Stimulated activated CD8-positive, alpha-beta memory T cell treated with anti-CD3 and anti-CD28 coated beads, Interleukin-15, amount 100 ng/mL, for 1 hour (primary cell): ENCODE results near the gene ATP8B4.

Experiments
- DNase-seq: peaks from one replicate; pipeline ENCODE4 v3.0.0-alpha.2; 2020; ENCODE audit warnings: low read depth

Gene ATP8B4

DNA sequence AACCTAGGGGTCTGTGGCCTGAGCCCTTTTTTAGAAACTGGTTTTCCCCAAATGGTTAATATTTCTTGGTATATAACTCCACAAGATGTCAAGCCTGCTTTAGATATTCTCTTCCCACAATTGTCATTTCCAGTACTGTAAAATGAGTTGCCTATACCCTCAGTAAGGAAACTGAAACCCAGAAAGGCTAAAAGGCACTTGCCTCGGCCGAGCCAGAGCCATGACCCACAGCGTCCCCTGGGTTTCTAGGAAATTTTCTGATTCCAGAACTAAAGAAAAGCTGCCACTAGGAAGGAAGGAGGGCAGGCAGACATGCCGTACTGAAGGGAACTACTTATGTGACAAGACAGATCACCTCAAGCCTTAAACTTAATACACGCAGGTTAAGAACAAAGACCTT, 59.1 kb downstream of the ATP8B4 start:
- no peak for DNase-seq

DNA sequence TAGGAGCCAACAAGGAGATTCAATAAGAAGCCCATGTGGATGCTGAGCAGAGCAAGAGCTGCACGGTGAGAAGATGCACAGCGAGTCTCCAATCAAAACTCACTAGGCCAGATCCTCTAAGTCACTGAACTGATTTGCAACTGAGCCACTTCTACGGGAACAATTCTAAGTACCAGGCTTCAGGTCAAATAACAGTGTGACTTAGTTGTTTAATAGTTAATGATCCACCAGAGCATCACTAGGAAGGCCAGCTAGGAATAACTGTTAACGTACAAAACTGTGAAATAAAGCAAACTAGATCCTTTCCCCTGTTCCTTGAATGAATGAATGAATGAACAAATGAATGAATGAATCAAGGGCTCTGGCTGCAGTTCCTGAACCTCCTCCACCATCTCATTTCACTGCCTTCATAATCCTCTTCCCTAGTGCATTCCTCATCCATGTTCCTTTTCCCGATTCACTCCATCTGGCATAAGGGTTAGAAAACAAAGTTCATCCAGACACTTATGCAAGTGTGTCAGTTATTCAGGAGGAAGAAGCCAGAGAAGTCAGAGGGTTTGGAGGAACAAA, 59.7 kb downstream of the ATP8B4 start:
- no peak for DNase-seq

DNA sequence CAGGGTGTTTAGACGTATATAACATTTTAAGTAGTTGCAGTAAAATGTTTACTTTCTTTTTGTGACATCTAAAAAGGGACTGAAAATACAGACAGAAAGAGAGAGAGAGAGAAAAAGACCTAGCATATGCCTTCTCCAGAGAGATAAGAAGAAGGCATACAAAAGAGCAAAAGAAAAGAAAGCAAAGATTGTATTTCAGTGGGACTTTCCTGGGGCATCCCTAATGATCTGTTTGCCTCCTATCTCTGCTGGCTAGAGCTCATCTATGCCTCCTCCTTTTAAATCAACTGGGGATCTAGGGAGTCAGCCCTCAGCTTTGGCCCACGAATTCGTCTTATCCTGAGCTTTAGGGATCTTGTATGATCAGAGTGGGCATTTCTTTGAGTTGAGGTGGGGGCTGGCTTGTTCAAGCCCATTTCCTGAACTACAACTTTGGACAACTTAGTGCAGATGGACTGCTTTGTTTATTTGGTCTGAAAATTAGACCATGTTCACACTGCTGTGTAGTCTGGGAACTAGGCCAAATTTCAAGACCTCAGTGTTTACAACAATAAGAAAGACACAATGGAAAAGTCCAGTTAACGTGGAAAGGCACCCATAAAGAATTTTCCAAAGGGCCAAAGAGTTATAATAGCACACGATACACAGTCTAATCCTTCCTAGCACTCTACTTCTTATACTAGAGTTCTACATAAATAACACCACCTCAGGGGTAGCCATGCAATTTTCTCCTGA, 61.0 kb downstream of the ATP8B4 start:
- no peak for DNase-seq

DNA sequence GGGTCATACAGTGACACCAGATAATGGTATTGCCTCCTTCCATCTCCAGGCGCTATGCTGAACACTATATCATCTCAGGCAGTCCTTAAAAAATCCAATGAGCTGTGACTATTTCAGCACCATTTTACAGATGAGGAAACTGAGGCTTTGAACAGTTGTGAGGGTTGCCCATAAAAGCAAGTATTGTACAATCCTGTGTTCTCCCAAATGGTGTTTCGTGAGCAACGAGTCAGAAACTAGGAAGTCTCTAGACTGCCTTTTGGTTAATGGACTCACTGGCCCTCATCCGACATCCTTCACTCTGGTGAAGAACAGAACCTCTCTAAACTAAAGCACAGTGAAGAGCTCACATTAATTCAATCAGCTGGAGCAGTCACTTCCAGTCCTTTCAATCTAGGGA, 61.8 kb downstream of the ATP8B4 start:
- DNase-seq: no peak

DNA sequence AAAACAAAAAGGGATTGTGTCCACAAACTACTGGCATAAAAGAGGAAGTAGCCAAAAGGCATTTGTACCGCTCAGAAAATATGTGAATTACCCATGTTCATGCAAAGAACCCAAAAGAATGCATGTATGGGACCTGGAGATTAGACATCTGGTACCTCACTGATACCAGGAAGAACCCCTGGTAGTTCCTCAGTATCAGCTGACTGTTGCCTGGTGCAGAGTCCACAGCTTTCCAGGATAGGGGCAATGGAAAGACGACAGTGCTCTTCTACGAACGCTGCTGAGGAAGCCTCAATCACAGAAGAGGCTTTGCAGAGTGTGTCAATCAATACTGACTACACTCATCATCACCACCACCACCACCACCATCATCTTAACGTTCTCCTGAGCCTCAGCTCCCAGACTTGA, 63.3 kb downstream of the ATP8B4 start:
- no peak for DNase-seq

DNA sequence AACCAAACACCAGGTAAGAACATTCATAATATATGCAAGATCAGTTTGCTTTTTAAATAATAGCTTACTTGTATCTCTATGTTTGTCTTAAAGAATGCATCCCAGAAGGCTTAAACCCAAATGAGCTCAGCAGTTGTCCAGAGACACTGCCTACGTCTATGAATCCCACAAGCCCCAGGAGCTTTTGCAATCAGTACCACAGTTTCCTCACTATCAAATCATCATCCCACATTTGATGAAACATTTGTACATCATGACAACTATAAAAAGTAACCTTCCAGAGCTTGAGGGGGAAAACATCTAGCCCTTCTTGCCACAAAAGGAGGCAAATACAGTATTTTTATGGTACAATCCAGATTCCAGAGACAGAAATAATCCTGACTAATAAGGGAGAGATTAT, 63.7 kb downstream of the ATP8B4 start:
- DNase-seq: no peak

DNA sequence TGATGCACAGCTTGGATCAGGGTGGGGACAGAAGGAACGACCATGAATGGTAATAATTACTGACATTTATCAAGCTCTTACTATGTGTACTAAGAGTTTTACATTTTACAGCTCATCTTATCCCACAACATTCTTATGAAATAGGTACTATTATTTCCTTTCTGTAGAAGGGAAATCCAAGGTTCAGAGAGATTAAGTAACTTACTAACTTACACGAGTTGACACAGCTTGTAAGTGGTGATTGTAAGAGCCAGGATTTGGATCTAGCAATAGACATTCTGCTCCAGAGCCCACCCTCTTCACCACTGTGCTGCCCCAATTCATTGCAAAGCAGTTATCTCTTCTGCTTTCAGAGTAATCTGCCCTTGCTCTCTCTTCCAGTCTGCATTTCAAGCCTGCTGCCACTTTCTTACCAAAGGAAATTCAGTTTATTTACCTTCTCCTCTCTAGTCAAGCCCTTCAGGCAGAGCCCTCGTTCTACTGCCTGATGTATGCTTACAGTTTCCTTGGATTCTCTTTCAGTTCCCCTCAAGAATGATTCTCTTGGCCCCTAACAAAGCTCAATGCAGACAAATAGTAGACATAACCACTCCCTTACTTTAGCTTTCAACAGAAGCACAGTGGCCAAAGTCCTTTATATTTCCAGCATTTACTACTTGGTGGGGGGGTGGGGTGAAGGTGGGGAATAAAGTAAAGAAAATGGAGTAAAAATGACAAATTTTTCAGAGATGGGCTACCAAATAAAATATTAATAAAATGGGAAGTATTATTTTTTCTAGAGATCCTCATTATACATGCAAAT, 65.8 kb downstream of the ATP8B4 start:
- no peak for DNase-seq

DNA sequence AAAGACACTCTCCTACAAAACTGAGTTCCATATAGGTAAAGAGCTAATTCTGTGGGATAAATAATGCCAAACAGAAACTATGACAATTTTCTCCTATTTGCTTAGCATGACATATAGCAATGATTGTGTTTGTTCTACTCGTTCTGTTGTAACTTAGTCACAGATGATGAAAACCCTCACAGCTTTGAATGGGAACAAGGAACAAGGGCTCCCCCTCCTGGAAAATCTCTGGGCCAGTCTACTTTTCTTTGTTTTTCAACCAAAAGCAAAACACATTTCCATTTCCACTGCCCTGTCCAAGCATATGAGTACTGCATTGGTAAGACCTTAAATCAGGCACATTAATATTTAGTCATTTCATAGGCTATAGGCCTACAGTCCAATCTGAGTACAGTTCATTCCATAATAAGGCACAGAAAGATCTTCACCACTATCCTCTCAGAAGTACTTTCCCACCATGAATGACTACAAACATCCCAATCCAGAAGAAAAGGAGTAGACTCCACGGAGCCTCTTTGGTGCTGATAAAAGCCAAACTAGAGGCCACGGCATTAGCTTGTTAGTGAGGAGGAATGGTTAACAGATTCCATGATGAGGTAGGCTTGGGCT, 67.1 kb downstream of the ATP8B4 start:
- no peak for DNase-seq

DNA sequence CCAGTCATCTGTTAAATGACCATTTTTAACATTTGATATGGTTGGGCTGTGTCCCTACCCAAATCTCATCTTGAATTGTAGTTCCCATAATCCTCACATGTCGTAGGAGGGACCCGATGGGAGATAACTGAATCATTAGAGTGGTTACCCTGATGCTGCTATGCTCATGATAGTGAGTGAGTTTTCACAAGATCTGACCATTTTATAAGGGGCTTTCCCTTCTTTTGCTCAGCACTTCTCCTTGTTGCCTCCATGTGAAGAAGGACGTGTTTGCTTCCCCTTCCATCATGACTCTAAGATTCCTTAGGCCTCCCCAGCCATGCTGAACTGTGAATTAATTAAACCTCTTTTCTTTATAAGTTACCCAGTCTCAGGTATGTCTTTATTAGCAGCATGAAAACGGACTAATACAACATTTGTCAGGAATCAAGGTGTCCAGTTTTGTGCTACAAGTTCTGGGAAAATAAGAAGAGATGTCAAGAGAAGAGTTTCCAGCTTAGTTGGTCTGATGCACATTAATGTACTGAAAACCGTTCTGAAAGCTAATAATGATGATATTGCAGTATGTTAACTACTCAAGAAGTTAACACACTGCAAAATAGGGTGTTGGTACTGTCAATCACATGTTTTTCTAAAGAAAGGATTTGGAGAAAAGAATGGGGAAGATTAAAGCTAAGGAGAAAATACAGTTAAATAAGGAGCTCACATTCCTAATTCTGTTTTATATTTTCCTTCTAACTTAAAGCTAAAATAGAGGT, 67.9 kb downstream of the ATP8B4 start:
- DNase-seq: no peak

DNA sequence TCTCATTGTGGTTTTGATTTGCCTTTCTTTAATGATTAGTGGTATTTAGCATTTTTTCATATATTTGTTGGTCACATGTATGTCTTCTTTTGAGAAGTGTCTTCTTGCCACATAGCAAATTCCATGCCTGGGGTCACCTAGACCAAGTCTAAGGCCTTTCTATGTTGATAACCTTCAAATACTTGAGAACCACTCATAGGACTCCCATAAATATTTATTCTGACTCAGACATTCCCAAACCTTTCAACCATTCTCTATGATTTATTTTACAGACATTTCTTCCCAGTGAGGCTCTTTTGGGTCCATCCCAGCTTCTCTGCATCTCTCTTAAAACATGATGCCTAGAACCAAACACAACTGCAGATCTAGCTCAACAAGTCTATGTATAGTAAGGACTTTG, 69.2 kb downstream of the ATP8B4 start:
- no peak for DNase-seq

DNA sequence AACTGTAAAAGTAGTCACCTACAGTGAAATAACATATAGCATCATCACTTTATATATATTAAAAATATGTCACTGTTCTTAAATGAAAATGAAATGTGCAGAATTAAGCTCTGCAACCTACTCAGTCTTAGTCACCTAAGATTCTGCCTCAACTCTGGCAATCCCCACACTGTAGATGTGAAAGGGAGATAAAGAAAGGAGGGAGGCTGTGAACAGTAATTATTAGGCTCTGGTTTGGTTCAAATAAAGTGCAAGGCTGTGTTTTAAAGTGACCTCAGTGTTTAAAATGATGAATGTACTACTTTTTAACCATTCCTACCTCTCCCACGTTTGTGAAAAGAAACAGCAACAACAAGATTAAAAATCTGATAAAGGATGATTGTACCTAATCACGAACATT, 72.2 kb downstream of the ATP8B4 start:
- DNase-seq: no peak

DNA sequence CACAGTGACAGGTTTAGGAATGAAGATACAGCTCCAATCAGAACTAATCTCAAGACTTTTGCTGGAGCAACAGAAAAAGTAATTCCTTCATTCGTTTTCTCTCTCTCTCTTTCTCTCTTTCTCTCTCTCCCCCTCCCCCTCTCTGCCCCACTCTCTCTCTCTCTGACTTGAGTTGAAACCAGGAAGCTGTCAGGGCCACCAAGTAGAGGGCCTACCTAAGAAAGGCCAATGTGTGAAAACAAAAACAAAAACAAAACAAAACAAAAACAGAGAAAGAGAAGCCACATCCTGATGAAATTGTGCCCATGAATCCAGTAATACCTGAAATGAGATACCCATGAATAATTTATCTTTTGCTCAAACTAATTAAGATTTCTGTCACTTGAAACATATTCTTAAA, 72.9 kb downstream of the ATP8B4 start:
- no peak for DNase-seq

DNA sequence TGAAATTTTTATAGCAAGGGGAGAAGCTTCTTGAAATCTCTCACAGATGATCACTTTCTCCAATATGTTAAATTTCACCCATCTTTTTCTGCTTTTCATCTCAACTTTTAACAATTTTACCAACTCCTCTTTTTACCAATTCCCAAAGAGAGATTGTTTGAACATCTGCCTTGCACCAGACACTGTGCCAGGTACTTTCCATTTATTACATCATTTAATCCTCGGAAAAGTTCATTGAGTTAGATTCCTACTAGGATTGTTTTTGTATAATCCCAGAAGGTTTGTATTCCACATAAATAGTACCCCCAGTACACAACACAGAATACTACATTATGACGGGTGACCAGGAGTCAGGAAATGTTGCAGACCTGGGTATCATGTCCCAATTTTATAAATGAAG, 74.1 kb downstream of the ATP8B4 start:
- DNase-seq: no peak

DNA sequence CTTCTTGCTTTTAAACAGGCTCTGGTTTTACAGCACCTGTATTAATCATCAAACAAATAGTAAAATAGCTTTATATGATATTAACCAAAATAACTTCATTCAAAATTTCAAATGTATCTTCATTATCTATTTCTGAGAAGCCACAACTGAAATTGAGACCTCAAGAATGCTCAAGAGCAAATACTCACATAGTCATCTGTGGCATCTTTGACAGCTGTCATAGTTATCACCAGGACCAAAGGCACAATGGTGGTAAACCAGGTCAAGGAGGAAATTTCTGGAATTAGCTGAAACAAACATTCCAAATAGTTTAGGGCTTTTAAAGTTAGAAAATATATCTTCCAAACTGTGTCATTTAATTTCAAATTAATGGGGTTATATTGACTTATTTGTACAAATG, 74.6 kb downstream of the ATP8B4 start:
- no peak for DNase-seq

DNA sequence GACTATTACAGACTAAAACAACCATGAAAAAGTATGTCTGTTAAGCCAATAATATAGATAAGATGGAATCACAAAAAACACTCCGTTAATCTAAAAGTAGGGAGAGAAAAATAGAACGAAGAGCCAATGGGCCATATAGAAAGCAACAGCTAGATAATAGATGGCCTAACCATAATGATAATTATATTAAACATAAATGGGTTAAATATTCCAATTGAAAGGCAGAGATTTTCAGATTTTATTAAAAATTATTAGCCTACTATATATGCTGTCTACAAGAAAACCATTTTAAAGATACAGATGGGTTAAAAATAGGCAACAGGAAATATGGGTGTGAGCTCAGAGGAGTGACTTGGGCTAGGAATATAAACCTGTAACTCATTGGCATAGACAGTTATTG, 76.3 kb downstream of the ATP8B4 start:
- DNase-seq: no peak

DNA sequence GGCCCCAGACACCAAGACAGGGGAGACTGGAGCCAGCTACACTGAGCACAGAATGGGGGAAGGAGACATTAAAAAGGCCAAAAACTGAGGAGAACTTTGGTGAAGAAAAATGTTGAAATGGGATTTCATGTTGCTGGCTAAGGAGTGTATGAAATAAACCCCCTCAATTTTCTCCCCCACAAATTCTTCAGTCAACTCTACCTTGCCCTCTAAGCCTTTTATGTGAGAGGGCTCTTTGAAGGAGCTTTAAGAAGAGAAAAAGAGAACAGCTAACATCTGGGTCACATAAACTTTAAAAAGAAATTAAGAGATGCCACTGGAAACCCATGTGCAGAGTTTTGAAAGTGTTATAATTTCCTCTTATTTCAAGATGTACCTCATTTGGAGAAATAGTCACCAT, 88.6 kb downstream of the ATP8B4 start:
- DNase-seq: no peak

DNA sequence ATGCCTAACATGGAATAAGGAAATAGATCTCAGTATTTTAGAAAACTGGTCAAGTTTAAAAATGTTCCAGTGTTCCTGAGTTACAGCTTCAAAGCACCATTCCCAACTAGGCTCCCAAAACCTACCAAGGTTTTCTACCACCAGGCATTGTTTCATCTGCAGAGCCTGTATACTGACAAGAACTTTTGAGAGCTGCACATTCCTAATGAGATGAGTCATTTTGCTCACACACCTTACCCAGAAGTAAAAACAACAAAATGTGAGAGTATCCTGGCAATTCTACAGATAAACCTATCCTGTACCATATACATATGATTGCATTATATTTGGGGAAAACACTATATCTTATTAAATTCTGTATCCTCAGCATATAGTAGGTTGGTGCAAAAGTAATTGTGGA, 90.7 kb downstream of the ATP8B4 start:
- no peak for DNase-seq

DNA sequence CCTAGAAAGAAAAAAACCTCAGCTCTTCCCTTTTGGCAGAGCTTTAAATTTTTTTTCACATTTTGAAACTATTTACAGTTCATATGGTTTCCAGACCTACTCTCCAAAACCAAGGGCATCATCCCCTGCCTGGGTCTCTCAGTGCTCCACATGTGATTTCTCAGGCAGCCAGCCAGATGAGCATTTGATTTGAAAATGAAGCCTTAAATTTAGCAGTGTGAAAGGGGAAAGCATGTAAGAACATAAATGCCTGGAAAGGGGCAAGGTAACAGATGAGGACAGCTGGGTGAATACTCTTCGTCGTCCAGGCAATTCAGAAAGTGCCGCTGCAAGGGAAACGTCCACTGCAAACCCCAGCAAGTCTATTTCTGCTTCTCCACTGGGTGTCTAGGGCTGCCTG, 94.8 kb downstream of the ATP8B4 start:
- DNase-seq: no peak

DNA sequence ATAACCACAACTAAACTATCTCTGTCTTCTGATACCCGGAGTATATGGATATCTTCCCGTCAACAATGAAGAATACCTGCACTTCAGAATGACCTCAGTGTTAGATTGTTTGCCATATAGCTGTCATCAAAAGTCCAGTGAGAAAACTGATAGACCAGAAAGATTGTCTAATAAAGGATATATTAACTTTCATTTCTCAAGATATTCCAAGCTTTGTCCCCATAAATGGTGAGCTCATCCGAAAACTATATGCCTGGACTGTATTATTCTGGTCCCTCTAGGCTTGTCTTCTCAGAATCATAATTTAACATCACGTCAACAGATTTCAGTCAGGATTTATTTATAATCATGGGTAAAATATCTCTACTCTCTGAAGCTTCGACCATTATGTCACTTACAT, 100.5 kb downstream of the ATP8B4 start:
- no peak for DNase-seq

DNA sequence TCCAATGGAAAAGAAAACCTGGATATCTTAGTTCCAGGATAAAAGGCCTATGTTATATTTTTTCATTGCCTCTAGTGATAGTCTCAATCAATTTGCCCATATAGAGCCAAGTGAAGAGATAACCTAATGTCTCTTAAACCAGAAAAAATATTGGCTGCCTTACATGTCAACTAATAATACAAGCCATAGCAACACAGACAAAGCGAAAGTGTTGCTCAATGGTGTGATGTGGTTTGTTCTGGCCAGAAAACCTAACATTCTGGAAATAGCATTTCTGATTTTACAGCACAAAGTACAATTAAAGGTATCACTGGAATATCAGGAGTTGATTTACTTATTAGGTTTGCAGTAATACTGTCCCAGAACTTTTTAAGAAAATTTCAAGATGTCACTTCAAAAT, 101.5 kb downstream of the ATP8B4 start:
- no peak for DNase-seq

DNA sequence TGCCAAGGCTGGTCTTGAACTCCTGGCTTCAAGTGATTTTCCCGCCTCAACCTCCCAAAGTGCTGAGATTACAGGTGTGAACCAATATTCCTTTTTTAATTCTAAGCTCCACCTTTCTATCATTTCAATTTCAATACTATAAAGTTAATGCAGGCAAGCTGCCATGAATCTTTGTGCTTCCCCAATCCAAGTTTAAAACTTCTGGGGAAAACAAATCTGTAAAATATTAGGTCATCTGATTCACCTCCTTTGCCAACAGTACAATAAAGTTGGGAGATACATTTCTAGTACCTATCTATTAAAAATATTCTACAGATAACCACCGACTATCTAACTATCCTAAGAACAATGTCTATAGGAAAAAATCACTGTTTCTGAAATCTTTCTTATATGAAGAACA, 102.1 kb downstream of the ATP8B4 start:
- no peak for DNase-seq

DNA sequence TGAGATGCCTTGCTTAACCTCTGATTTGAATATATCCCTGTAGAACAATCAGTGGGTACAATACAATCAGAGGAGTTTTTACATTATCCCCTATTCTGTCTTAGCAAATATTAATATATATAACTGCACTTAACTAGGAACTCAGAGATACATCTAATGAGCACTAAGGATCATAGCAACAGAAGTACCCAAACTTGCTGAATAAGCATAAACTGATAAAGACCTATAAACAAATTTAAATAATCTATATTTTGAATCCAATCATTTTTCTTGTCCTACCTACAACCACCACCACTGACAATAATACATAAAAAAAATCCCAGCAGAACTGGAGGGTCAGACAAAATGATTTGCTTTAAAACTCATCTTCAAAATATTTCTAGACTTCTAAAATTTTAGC, 106.2 kb downstream of the ATP8B4 start:
- DNase-seq: no peak
